Astrocyte of the cerebellum (primary cell): ENCODE results near the gene ST6GALNAC2.

ENCODE experiments used
- DNase-seq: peaks from one replicate; pipeline ENCODE4 v3.0.0-alpha.2; 2011; ENCODE audit warnings: low read depth
- H3K4me3 ChIP-seq: 2 replicates; pipeline ENCODE4 v1.5.1; 2011; ENCODE audit warnings: mild to moderate bottlenecking, low read depth, low read length, moderate library complexity
- CTCF ChIP-seq: IDR thresholded peaks from 2 replicates; pipeline ENCODE4 v1.5.1; 2012; ENCODE audit warnings: low read length, low read depth, moderate library complexity, mild to moderate bottlenecking; ENCODE audit errors: missing control alignments
- in situ Hi-C: cut with HindIII; loops from 2 replicates; pipeline ENCODE4 v1.10.0; 2017; ENCODE audit warnings: low sequenced_read_pairs

Gene ST6GALNAC2

GRCh38 chr17:76550712-76551615, 34.7 kb downstream of the ST6GALNAC2 start:
- no peak for DNase-seq
- TF ChIP-seq CTCF = no peak
- no peak overlapping the region for H3K4me3 ChIP-seq
- in situ Hi-C loops = loop anchor here (25.0 kb wide), 1 partner anchor 186 kb away; the partner anchor contains the start of genes JMJD6, METTL23, MFSD11 and SRSF2

- H3K4me3 ChIP-seq = no peak overlapping the region
- in situ Hi-C loops = no loop called here
- DNase-seq = no peak
- TF ChIP-seq CTCF = no peak
These were observed 36.1 kb downstream of the ST6GALNAC2 start for GRCh38 chr17:76549539-76549938.

GRCh38 chr17:76549215-76549518, 36.5 kb downstream of the ST6GALNAC2 start:
- no peak for DNase-seq
- H3K4me3 ChIP-seq = no peak overlapping the region
- TF ChIP-seq CTCF = no peak
- in situ Hi-C loops = no loop called here

- TF ChIP-seq CTCF = no peak
- in situ Hi-C loops = no loop called here
- no peak for DNase-seq
- H3K4me3 ChIP-seq = no peak overlapping the region
These were observed 37.1 kb downstream of the ST6GALNAC2 start for GRCh38 chr17:76548378-76549214.

GRCh38 chr17:76547642-76548202, 37.9 kb downstream of the ST6GALNAC2 start:
- no peak for DNase-seq
- H3K4me3 ChIP-seq = no peak overlapping the region
- in situ Hi-C loops = no loop called here
- no peak for TF ChIP-seq CTCF

- H3K4me3 ChIP-seq = no peak overlapping the region
- in situ Hi-C loops = no loop called here
- TF ChIP-seq CTCF = peak; percentile 74
- DNase-seq = no peak
These were observed 38.4 kb downstream of the ST6GALNAC2 start for GRCh38 chr17:76547183-76547641.
